ENCODE results near the gene PCSK6. TPM values are rescaled to one million over a fixed set of nuclear protein-coding genes. Genes with fewer than 3 reads are reported as not detected.

Gene PCSK6
- total RNA-seq, 2 donors from 2014 or later = 29.9 to 39.5 TPM

DNA sequence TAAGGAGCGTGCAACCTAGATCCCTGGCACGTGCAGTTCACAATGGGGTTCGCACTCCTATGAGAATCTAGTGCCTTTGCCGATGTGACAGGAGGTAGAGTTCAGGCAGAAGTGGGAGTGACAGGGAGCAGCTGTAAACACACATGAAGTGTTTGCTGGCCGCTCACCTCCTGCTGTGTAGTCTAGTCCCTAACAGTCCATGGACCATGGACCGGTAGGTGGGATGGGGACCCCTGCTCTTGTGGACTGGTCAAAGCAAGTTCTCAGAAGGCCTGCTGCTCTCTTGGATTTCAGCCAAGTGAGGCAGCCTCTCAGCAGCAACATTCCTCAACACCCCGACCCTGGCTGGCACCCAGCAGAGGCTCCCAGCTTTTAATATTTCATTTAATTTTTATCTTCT, 136.3 kb downstream of the PCSK6 start:
- H3K9ac ChIP-seq (ENCODE audit: low read depth in 2 of 2, low read length in 2 of 2) = no peak overlapping the region
- H3K4me1 ChIP-seq = no peaks in the 10 kb centered on the region
- intact Hi-C loops (cut with DNase I) = no loop called here
- TF ChIP-seq, protein P1, sequence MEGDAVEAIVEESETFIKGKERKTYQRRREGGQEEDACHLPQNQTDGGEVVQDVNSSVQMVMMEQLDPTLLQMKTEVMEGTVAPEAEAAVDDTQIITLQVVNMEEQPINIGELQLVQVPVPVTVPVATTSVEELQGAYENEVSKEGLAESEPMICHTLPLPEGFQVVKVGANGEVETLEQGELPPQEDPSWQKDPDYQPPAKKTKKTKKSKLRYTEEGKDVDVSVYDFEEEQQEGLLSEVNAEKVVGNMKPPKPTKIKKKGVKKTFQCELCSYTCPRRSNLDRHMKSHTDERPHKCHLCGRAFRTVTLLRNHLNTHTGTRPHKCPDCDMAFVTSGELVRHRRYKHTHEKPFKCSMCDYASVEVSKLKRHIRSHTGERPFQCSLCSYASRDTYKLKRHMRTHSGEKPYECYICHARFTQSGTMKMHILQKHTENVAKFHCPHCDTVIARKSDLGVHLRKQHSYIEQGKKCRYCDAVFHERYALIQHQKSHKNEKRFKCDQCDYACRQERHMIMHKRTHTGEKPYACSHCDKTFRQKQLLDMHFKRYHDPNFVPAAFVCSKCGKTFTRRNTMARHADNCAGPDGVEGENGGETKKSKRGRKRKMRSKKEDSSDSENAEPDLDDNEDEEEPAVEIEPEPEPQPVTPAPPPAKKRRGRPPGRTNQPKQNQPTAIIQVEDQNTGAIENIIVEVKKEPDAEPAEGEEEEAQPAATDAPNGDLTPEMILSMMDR (IDR thresholded peaks at IDR 0.05) = no peak
- no peaks in the 10 kb centered on the region for H3K36me3 ChIP-seq
- no peak for DNase-seq
- H3K9me3 ChIP-seq = no peaks in the 10 kb centered on the region
- H3K27me3 ChIP-seq = no peaks in the 10 kb centered on the region
- no peak overlapping the region for H3K27ac ChIP-seq
- no peak overlapping the region for H3K4me3 ChIP-seq

DNA sequence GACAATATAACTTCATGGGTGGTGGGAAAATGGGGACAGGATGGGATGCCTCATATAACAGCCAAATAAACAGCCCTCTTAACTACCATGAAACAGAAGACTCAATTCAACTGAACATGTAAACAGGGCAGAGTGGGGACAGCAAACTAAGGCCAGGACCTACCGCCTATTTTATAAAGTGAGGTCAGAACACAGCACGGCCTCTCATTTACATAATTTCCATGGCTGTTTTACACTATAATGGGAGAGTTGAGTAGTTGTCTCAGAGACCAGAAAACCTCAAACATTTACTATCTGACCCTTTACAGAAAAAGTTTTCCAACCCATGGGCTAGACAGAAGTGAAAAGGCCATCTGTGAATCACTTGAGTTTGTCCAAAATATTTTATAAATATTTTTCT, 137.8 kb downstream of the PCSK6 start:
- Histone ChIP-seq H3K27ac (no peak overlapping the region), H3K4me1 (no peaks in the 10 kb centered on the region), H3K9me3 (no peaks in the 10 kb centered on the region), H3K9ac (ENCODE audit: low read depth in 2 of 2, low read length in 2 of 2) (no peak overlapping the region), H3K27me3 (no peaks in the 10 kb centered on the region), H3K36me3 (no peaks in the 10 kb centered on the region), H3K4me3 (no peak overlapping the region)
- TF ChIP-seq, protein P1 (IDR thresholded peaks at IDR 0.05) = no peak
- intact Hi-C loops (cut with DNase I) = no loop called here
- no peak for DNase-seq

DNA sequence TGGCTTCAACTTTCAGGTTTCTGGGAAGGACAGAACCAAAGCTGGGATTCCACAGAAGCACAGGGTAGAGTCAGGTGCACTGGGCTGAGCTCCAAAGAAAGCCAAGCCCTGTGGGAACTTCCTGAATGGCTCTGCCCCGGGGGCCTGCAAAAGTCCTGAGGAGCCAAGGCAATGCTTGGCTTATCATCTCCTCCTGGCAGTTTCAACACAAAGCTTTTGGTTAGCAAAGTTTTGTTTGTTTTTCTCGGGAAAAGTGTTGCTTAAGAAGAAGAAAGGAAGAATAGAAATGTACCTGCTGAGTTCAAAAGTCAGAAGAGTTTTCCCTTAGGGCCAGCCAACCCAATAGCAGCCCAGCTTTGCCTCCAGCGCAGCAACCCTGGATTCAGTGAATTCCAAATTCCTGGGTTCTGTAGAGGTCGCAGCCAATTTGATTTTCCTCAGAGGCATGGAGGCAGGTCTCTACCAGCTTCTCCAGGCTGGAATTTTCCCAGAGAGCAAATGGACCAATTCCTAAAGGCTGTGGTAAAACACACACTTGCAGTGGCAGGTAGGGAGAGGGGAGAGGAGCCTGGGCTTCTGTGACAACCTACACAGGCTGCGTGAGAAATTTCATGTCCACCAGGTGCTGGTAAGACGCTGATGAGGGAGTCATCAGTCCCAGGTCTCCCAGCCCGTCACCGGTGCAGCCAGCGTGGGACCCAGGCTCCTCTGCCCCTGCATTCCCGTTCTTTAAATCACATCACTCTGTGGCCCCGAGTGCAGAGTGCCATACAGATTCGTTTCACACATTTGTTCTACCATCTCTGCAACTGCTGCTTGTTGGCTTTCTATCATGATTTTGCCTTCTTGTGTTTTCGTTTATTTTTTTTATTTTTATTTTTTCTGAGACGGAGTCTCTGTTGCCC, 140.2 kb downstream of the PCSK6 start:
- intact Hi-C loops (cut with DNase I) = no loop called here
- Histone ChIP-seq H3K9me3 (no peaks in the 10 kb centered on the region), H3K4me1 (no peaks in the 10 kb centered on the region), H3K27me3 (no peaks in the 10 kb centered on the region), H3K4me3 (no peak overlapping the region), H3K36me3 (no peaks in the 10 kb centered on the region), H3K27ac (no peak overlapping the region), H3K9ac (ENCODE audit: low read depth in 2 of 2, low read length in 2 of 2) (no peak overlapping the region)
- TF ChIP-seq, protein P1 (IDR thresholded peaks at IDR 0.05) = no peak
- peak; percentile 67 for DNase-seq

DNA sequence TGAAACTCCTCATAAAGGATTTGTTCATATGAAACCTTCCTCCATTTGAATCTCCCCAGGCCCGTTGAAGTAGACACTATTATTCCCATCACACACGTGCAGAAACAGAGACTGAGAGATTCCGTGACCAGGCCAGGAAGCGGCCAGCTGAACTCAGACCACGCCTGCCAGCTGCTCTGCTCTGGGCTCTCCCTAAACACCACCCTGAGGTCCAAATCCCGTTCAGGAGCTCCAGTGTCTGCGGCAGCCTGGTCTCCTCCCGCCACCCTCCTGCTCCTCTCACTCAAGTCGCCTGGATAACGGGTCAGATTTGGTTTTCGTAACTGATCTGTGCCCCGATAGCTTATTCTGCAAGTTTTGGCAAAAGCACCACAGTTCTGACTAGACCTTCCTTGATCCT, 140.9 kb downstream of the PCSK6 start:
- no peak overlapping the region for H3K9ac ChIP-seq (ENCODE audit: low read depth in 2 of 2, low read length in 2 of 2)
- TF ChIP-seq, protein P1 (IDR thresholded peaks at IDR 0.05) = no peak
- no peaks in the 10 kb centered on the region for H3K36me3 ChIP-seq
- H3K4me1 ChIP-seq = no peaks in the 10 kb centered on the region
- DNase-seq = no peak
- intact Hi-C loops (cut with DNase I) = no loop called here
- H3K9me3 ChIP-seq = no peaks in the 10 kb centered on the region
- H3K4me3 ChIP-seq = no peak overlapping the region
- H3K27ac ChIP-seq = no peak overlapping the region
- no peaks in the 10 kb centered on the region for H3K27me3 ChIP-seq

DNA sequence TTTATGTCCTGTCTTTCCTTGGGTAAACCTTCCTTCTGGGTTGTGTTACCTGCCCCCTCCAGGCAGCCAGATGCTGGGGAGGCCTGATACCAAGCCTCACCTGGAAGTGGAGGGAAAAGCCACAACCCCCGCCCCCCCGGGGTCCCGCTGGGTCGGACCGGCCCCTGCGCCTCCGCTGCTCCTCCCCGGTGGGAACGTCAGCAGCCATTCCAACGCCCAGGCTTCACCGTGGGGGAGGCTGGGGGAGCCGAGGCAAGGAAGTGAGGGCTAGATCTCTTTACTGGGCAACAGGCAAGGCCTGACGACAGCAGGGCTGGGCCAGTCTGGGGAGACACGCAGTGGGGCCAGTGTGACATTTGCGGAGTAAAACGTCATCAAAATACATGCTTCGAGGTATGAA, 141.5 kb downstream of the PCSK6 start:
- H3K4me1 ChIP-seq = no peaks in the 10 kb centered on the region
- no peak overlapping the region for H3K27ac ChIP-seq
- no peak overlapping the region for H3K9ac ChIP-seq (ENCODE audit: low read depth in 2 of 2, low read length in 2 of 2)

More for the DNA sequence above, 141.5 kb downstream of the PCSK6 start:
- no peak for DNase-seq
- no peak overlapping the region for H3K4me3 ChIP-seq
- H3K27me3 ChIP-seq = no peaks in the 10 kb centered on the region
- no peaks in the 10 kb centered on the region for H3K36me3 ChIP-seq
- no peaks in the 10 kb centered on the region for H3K9me3 ChIP-seq
- intact Hi-C loops (cut with DNase I) = no loop called here
- TF ChIP-seq, protein P1 (IDR thresholded peaks at IDR 0.05) = no peak
